ENCODE data around the gene ZBTB20. TPM values are rescaled to one million over a fixed set of nuclear protein-coding genes. Genes with fewer than 3 reads are reported as not detected.

Gene ZBTB20
- total and polyA plus RNA-seq, 10 of the 15 experiments (the other 5 are each of a cell fraction or from before 2014, with no cell fraction given) = 0.20 to 5.5 (median 2.2) TPM

DNA sequence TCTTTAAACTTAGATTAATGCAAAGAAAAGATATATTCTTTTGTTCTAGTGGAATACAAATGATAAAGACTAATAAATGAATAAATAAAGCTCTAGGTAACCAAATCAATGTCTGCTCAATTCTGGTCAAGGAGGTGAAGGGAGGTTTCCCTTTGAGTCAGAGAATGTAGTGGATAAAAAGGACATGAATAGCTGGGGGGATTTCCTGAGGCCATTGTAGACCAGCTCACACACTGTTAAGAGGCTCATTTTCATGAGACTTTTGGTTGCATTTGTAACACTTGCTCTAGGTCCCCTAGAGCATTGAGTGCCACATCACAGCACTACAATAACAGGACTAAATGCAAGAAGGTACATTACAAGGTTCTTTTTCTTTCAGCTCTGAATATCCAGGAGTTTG lies 682.5 kb downstream of the ZBTB20 start (continued):
- TF ChIP-seq, protein P1, sequence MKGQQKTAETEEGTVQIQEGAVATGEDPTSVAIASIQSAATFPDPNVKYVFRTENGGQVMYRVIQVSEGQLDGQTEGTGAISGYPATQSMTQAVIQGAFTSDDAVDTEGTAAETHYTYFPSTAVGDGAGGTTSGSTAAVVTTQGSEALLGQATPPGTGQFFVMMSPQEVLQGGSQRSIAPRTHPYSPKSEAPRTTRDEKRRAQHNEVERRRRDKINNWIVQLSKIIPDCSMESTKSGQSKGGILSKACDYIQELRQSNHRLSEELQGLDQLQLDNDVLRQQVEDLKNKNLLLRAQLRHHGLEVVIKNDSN (IDR thresholded peaks at IDR 0.05; ENCODE audit: borderline replicate concordance, extremely low read length, insufficient read depth, low read depth, low read length) = no peak
- no peak for TF ChIP-seq POLR2AphosphoS2 (IDR thresholded peaks at IDR 0.05; ENCODE audit: low read depth, low read length)
- TF ChIP-seq, protein P2, sequence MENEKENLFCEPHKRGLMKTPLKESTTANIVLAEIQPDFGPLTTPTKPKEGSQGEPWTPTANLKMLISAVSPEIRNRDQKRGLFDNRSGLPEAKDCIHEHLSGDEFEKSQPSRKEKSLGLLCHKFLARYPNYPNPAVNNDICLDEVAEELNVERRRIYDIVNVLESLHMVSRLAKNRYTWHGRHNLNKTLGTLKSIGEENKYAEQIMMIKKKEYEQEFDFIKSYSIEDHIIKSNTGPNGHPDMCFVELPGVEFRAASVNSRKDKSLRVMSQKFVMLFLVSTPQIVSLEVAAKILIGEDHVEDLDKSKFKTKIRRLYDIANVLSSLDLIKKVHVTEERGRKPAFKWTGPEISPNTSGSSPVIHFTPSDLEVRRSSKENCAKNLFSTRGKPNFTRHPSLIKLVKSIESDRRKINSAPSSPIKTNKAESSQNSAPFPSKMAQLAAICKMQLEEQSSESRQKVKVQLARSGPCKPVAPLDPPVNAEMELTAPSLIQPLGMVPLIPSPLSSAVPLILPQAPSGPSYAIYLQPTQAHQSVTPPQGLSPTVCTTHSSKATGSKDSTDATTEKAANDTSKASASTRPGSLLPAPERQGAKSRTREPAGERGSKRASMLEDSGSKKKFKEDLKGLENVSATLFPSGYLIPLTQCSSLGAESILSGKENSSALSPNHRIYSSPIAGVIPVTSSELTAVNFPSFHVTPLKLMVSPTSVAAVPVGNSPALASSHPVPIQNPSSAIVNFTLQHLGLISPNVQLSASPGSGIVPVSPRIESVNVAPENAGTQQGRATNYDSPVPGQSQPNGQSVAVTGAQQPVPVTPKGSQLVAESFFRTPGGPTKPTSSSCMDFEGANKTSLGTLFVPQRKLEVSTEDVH (IDR thresholded peaks at IDR 0.05; ENCODE audit: low read depth, partially characterized antibody) = no peak
- no peak for TF ChIP-seq POLR2A (IDR thresholded peaks at IDR 0.05; ENCODE audit: low read depth, low read length)
- TF ChIP-seq SKIL (IDR thresholded peaks at IDR 0.05; ENCODE audit: low read depth, poor library complexity, severe bottlenecking) = no peak
- TF ChIP-seq FOS (IDR thresholded peaks at IDR 0.05; ENCODE audit: borderline replicate concordance, extremely low read depth, insufficient read length) = no peak
- no peak for TF ChIP-seq KLF5 (IDR thresholded peaks at IDR 0.05; ENCODE audit: partially characterized antibody)
- TF ChIP-seq PAX5 (IDR thresholded peaks at IDR 0.05; ENCODE audit: borderline replicate concordance, low read depth, low read length) = peak; percentile 34; the same call in 1 of the 2 replicates
- TF ChIP-seq BRCA1 (IDR thresholded peaks at IDR 0.05; ENCODE audit: low read depth, low read length) = no peak
- no peak for TF ChIP-seq E2F4 (IDR thresholded peaks at IDR 0.05; ENCODE audit: low read depth, low read length)
- TF ChIP-seq NBN (IDR thresholded peaks at IDR 0.05) = no peak
- TF ChIP-seq ATF3 (IDR thresholded peaks at IDR 0.05; ENCODE audit: borderline replicate concordance, extremely low read depth, low read depth, low read length) = no peak
- TF ChIP-seq CBFB (IDR thresholded peaks at IDR 0.05; ENCODE audit: low read depth) = no peak
- no peak for TF ChIP-seq ZNF207 (IDR thresholded peaks at IDR 0.05; ENCODE audit: borderline replicate concordance)
- peak; percentile 22 for TF ChIP-seq SP1 (IDR thresholded peaks at IDR 0.05; ENCODE audit: low read depth, low read length)
- TF ChIP-seq CHD2 (IDR thresholded peaks at IDR 0.05; ENCODE audit: borderline replicate concordance, low read depth, low read length) = no peak
- TF ChIP-seq POU2F2 (IDR thresholded peaks at IDR 0.05; ENCODE audit: borderline replicate concordance, low read depth, low read length) = no peak; the same call in 2 of the 3 replicates
- no peak for TF ChIP-seq CHD4 (IDR thresholded peaks at IDR 0.05)
- TF ChIP-seq, protein P3, sequence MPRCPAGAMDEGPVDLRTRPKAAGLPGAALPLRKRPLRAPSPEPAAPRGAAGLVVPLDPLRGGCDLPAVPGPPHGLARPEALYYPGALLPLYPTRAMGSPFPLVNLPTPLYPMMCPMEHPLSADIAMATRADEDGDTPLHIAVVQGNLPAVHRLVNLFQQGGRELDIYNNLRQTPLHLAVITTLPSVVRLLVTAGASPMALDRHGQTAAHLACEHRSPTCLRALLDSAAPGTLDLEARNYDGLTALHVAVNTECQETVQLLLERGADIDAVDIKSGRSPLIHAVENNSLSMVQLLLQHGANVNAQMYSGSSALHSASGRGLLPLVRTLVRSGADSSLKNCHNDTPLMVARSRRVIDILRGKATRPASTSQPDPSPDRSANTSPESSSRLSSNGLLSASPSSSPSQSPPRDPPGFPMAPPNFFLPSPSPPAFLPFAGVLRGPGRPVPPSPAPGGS (IDR thresholded peaks at IDR 0.05; ENCODE audit: borderline replicate concordance, insufficient read depth, low read depth, low read length, poor library complexity, severe bottlenecking) = no peak
- TF ChIP-seq STAT3 (IDR thresholded peaks at IDR 0.05; ENCODE audit: low read depth, low read length) = no peak
- no peak for TF ChIP-seq FOXM1 (IDR thresholded peaks at IDR 0.05; ENCODE audit: low read depth, low read length)
- no peak for TF ChIP-seq HDGF (IDR thresholded peaks at IDR 0.05)
